SK-N-SH (cell line): Measurements from ENCODE around the gene PUM1. TPM values are rescaled to one million over a fixed set of nuclear protein-coding genes. Genes with fewer than 3 reads are reported as not detected.

ENCODE experiments used
- CTCF ChIA-PET: fragments of 300-600, 350-600 bp; formaldehyde crosslinking; extraction: SDS; loops from one replicate; lab custom pipeline; 2021; lab: Yijun Ruan, JAX
- POLR2A ChIA-PET: fragments of 350-600 bp; sonication (Branson Sonifier 250); formaldehyde crosslinking; extraction: SDS; loops from one replicate; lab custom pipeline; 2020; ENCODE audit warnings: antibody characterized with exemption, inconsistent platforms; lab: Yijun Ruan, JAX
- DNase-seq: peaks from one replicate; pipeline ENCODE4 v3.0.0; 2012
- H2AFZ ChIP-seq: fragments of 200-600 bp; sonication (generic); 2 replicates; pipeline ENCODE4 v1.8.1; 2016; ENCODE audit warnings: antibody characterized with exemption, mild to moderate bottlenecking, low read depth
- H3F3A ChIP-seq: fragments of 200-600 bp; sonication (generic); replicated peaks from 2 replicates; pipeline ENCODE3; 2016; ENCODE audit warnings: antibody characterized with exemption, mild to moderate bottlenecking; ENCODE audit not compliant: insufficient read depth
- H3K27ac ChIP-seq, 2 experiments: fragments of 200-500 bp in 1 of 2; fragments of 200-600 bp in 1 of 2; sonication (Bioruptor generic) in 1 of 2; sonication (generic), shearing (Covaris generic) in 1 of 2; 2 replicates each; pipeline versions ENCODE4 v1.5.1 to v1.6.1; 2014 to 2016; ENCODE audit warnings: low read depth in 2 of 2, inconsistent platforms in 1 of 2, low read length in 1 of 2, mild to moderate bottlenecking in 1 of 2, mixed read lengths in 1 of 2
- H3K27me3 ChIP-seq: fragments of 200-600 bp; sonication (generic), shearing (Covaris generic); 2 replicates; pipeline ENCODE4 v1.6.1; 2016; ENCODE audit warnings: mixed run types; ENCODE audit not compliant: insufficient read depth
- H3K36me3 ChIP-seq, 2 experiments: fragments of 200-500 bp in 1 of 2; fragments of 200-600 bp in 1 of 2; sonication (Bioruptor generic) in 1 of 2; sonication (generic) in 1 of 2; replicated peaks in 1 of 2; 2 replicates each; pipeline versions ENCODE3 to v1.5.1; 2014 to 2016; ENCODE audit warnings: low read length in 1 of 2, mild to moderate bottlenecking in 1 of 2; ENCODE audit not compliant: insufficient read depth in 2 of 2, control insufficient read depth in 1 of 2
- H3K4me1 ChIP-seq, 2 experiments: fragments of 200-500 bp in 1 of 2; fragments of 200-600 bp in 1 of 2; sonication (Bioruptor generic) in 1 of 2; sonication (generic), shearing (Covaris generic) in 1 of 2; 2 replicates each; pipeline versions ENCODE4 v1.5.1 to v1.6.1; 2014 to 2016; ENCODE audit warnings: low read depth in 1 of 2, low read length in 1 of 2, mixed run types in 1 of 2; ENCODE audit not compliant: insufficient read depth in 2 of 2, control insufficient read depth in 1 of 2
- H3K4me2 ChIP-seq: fragments of 200-600 bp; sonication (generic), shearing (Covaris generic); 2 replicates; pipeline ENCODE4 v1.6.1; 2017; ENCODE audit warnings: mixed run types
- H3K4me3 ChIP-seq, 2 experiments: fragments of 200-500 bp in 1 of 2; fragments of 200-600 bp in 1 of 2; sonication (Bioruptor generic) in 1 of 2; sonication (generic), shearing (Covaris generic) in 1 of 2; 2 replicates each; pipeline versions ENCODE4 v1.5.1 to v1.8.1; 2014 to 2016; ENCODE audit warnings: low read depth in 2 of 2, inconsistent platforms in 1 of 2, low read length in 1 of 2, mild to moderate bottlenecking in 1 of 2, mixed read lengths in 1 of 2, moderate library complexity in 1 of 2
- H3K79me2 ChIP-seq: fragments of 200-600 bp; sonication (generic); 2 replicates; pipeline ENCODE4 v1.8.1; 2017; ENCODE audit warnings: mild to moderate bottlenecking; ENCODE audit not compliant: insufficient read depth
- H3K9ac ChIP-seq: fragments of 200-600 bp; sonication (generic); 2 replicates; pipeline ENCODE4 v1.6.1; 2017; ENCODE audit warnings: mixed run types
- H3K9me2 ChIP-seq: fragments of 200-600 bp; sonication (generic); 2 replicates; pipeline ENCODE4 v1.6.1; 2017; ENCODE audit warnings: mixed run types
- H3K9me3 ChIP-seq: fragments of 200-600 bp; sonication (generic); 2 replicates; pipeline ENCODE4 v1.6.1; 2017; ENCODE audit warnings: mixed run types, mild to moderate bottlenecking, moderate library complexity
- H4K20me1 ChIP-seq: fragments of 200-600 bp; sonication (generic); 2 replicates; pipeline ENCODE4 v1.6.1; 2017; ENCODE audit warnings: mild to moderate bottlenecking, mixed run types; ENCODE audit not compliant: insufficient read depth
- CHD2 ChIP-seq: fragments of 150-350 bp; IDR thresholded peaks from 2 replicates; pipeline ENCODE4 v1.6.1; 2018; ENCODE audit warnings: low read length; ENCODE audit not compliant: partially characterized antibody
- ELF1 ChIP-seq: IDR thresholded peaks from 2 replicates; pipeline ENCODE4 v1.4.0; 2012
- FOXM1 ChIP-seq: IDR thresholded peaks from 2 replicates; pipeline ENCODE4 v1.4.0; 2012; ENCODE audit warnings: low read depth, mild to moderate bottlenecking
- GABPA ChIP-seq: IDR thresholded peaks from 2 replicates; pipeline ENCODE4 v1.4.0; 2012; ENCODE audit warnings: low read depth, mild to moderate bottlenecking
- GATA2 ChIP-seq: sonication (generic); formaldehyde crosslinking; IDR thresholded peaks from 2 replicates; pipeline ENCODE4 v1.5.0; 2020; ENCODE audit warnings: mild to moderate bottlenecking, missing genetic modification reagents
- NRF1 ChIP-seq: IDR thresholded peaks from 2 replicates; pipeline ENCODE4 v1.6.1; 2012; ENCODE audit warnings: low read depth, mild to moderate bottlenecking, low read length
- RFX5 ChIP-seq: IDR thresholded peaks from 2 replicates; pipeline ENCODE4 v1.6.1; 2012; ENCODE audit warnings: mild to moderate bottlenecking, improper control_type of control experiment, low read length
- SIN3A ChIP-seq: IDR thresholded peaks from 2 replicates; pipeline ENCODE4 v1.6.1; 2012; ENCODE audit warnings: low read depth, mild to moderate bottlenecking, low read length, moderate library complexity, borderline replicate concordance
- SMC3 ChIP-seq: IDR thresholded peaks from 2 replicates; pipeline ENCODE4 v1.6.1; 2012; ENCODE audit warnings: low read depth, low read length, improper control_type of control experiment
- TAF1 ChIP-seq: IDR thresholded peaks from 2 replicates; pipeline ENCODE4 v1.6.1; 2012; ENCODE audit warnings: low read depth, mild to moderate bottlenecking, low read length, moderate library complexity, borderline replicate concordance
- TCF12 ChIP-seq: IDR thresholded peaks from 2 replicates; pipeline ENCODE4 v1.4.0; 2012
- TEAD4 ChIP-seq: IDR thresholded peaks from 2 replicates; pipeline ENCODE4 v1.4.0; 2012; ENCODE audit warnings: mild to moderate bottlenecking, borderline replicate concordance; ENCODE audit not compliant: insufficient read depth
- ZBTB33 ChIP-seq: IDR thresholded peaks from 2 replicates; pipeline ENCODE4 v1.4.0; 2012; ENCODE audit warnings: low read depth, borderline replicate concordance
- WGBS: methylation state at CpG from one replicate; pipeline ENCODE4 v1.1.6; 2017; ENCODE audit warnings: low lambda C conversion rate; 5-methylcytosine and 5-hydroxymethylcytosine counted together
- polyA plus RNA-seq, 3 experiments: library from polyadenylated mRNA; depleted of rRNA; stranded (reverse); fragments of >200 nt; gene quantifications; 2 replicates each; pipeline ENCODE4 v1.2.3, GENCODE V29; 2012
- TF ChIP-seq, protein P1 (sequence below): IDR thresholded peaks from 2 replicates; pipeline ENCODE4 v1.6.1; 2012; ENCODE audit warnings: mild to moderate bottlenecking, low read depth, low read length, moderate library complexity
- TF ChIP-seq, protein P2 (sequence below): fragments of 150-350 bp; IDR thresholded peaks from 2 replicates; pipeline ENCODE4 v1.6.1; 2017; ENCODE audit warnings: antibody characterized with exemption, low read length, low read depth, borderline replicate concordance
- TF ChIP-seq, protein P3 (sequence below): fragments of 150-350 bp; IDR thresholded peaks from 2 replicates; pipeline ENCODE4 v1.6.1; 2016; ENCODE audit warnings: mild to moderate bottlenecking, low read depth, low read length

Gene PUM1
- polyA plus RNA-seq, 1 of the 3 experiments (the other 2 are of a cell fraction): 66.7 TPM

- TF ChIP-seq CHD2 (no peak), FOXM1 (no peak)
Measured at GRCh38 chr1:30947212-30947611, 118.3 kb downstream of the PUM1 start (continued).

DNA sequence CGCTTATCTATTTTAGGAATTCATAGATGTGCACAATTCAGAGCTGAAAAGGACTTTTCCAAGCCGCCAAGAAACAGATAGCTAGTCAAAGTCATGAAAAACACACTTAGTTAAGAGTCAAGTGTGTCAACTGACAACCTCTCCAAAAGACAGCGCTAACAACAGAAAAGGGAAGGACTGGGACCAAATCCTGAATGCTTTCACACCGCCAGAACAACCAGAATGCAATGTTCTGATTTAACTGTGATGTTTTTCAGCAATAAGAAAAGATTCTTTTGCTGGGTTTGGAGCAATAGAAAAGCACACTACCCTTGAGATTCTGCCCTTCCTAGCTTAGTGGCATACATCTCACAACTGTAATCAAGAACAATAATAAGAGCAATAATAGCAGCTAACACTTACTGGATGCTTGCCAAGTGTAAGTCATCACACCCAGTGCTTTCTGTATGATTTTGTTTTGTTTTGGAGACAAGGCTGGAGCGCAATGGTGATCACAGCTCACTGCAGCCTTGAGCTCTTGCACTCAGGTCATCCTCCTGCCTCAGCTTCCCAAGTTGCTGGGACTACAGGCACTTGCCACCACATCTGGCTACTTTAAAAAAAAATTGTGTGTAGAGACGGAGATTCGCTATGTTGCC is 123.1 kb downstream of the PUM1 start:
- Histone ChIP-seq H3K27ac (no peak overlapping the region), H3K4me3 (no peak overlapping the region), H3K4me1 (no peaks in the 10 kb centered on the region)
- TF ChIP-seq FOXM1: no peak
- TF ChIP-seq SMC3: no peak
- TF ChIP-seq ELF1: no peak
- no peak for TF ChIP-seq SIN3A
- no peak for TF ChIP-seq ZBTB33
- TF ChIP-seq GABPA: no peak
- no peak for TF ChIP-seq TCF12
- TF ChIP-seq TEAD4: no peak
- TF ChIP-seq, protein P1, sequence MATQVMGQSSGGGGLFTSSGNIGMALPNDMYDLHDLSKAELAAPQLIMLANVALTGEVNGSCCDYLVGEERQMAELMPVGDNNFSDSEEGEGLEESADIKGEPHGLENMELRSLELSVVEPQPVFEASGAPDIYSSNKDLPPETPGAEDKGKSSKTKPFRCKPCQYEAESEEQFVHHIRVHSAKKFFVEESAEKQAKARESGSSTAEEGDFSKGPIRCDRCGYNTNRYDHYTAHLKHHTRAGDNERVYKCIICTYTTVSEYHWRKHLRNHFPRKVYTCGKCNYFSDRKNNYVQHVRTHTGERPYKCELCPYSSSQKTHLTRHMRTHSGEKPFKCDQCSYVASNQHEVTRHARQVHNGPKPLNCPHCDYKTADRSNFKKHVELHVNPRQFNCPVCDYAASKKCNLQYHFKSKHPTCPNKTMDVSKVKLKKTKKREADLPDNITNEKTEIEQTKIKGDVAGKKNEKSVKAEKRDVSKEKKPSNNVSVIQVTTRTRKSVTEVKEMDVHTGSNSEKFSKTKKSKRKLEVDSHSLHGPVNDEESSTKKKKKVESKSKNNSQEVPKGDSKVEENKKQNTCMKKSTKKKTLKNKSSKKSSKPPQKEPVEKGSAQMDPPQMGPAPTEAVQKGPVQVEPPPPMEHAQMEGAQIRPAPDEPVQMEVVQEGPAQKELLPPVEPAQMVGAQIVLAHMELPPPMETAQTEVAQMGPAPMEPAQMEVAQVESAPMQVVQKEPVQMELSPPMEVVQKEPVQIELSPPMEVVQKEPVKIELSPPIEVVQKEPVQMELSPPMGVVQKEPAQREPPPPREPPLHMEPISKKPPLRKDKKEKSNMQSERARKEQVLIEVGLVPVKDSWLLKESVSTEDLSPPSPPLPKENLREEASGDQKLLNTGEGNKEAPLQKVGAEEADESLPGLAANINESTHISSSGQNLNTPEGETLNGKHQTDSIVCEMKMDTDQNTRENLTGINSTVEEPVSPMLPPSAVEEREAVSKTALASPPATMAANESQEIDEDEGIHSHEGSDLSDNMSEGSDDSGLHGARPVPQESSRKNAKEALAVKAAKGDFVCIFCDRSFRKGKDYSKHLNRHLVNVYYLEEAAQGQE: no peak
- no peak for TF ChIP-seq GATA2 (CRISPR knock-in tag)
- TF ChIP-seq, protein P2, sequence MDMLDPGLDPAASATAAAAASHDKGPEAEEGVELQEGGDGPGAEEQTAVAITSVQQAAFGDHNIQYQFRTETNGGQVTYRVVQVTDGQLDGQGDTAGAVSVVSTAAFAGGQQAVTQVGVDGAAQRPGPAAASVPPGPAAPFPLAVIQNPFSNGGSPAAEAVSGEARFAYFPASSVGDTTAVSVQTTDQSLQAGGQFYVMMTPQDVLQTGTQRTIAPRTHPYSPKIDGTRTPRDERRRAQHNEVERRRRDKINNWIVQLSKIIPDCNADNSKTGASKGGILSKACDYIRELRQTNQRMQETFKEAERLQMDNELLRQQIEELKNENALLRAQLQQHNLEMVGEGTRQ: no peak
- TF ChIP-seq NRF1: no peak
- TF ChIP-seq, protein P3, sequence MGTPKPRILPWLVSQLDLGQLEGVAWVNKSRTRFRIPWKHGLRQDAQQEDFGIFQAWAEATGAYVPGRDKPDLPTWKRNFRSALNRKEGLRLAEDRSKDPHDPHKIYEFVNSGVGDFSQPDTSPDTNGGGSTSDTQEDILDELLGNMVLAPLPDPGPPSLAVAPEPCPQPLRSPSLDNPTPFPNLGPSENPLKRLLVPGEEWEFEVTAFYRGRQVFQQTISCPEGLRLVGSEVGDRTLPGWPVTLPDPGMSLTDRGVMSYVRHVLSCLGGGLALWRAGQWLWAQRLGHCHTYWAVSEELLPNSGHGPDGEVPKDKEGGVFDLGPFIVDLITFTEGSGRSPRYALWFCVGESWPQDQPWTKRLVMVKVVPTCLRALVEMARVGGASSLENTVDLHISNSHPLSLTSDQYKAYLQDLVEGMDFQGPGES: no peak
- TF ChIP-seq RFX5: no peak
- no peak for TF ChIP-seq TAF1
- TF ChIP-seq, all 33 proteins: peak for 0
- ChIA-PET CTCF (interaction anchor here (0.6 to 5.7 kb wide), 7 partner anchors 10 to 160 kb away, joined by 3 to 34 read pairs (median 4); no protein-coding TSS in a partner anchor), POLR2A (interaction anchor here (0.7 kb wide), 1 partner anchor 121 kb away, joined by 4 read pairs; no protein-coding TSS in a partner anchor)
- Histone ChIP-seq H3K9ac (no peak overlapping the region), H3K27me3 (no peaks in the 10 kb centered on the region), H4K20me1 (peaks cover under 1% of the 10 kb centered on the region; the same call in 1 of the 2 replicates), H3K4me2 (no peak overlapping the region), H3F3A (peaks cover 6% of the 10 kb centered on the region), H3K79me2 (peaks cover 60% of the 10 kb centered on the region), H3K9me2 (no peaks in the 10 kb centered on the region), H3K9me3 (no peaks in the 10 kb centered on the region), H3K36me3 (peaks cover 57 to 79% of the 10 kb centered on the region in 2 experiments), H2AFZ (no peak overlapping the region)
- DNase-seq: no peak
- 98% methylated on average over 7 of the region's 7 CpGs for WGBS
